Amniotic epithelial cell (primary cell): ENCODE results near the gene WRAP73.
"Not testable (repeated sequence)": the region's sequence is repeated elsewhere in the genome, so short reads cannot be mapped to it uniquely, and the experiment has no call there.

Source experiments
- DNase-seq: peaks from one replicate; pipeline ENCODE4 v3.0.0-alpha.2; 2010; ENCODE audit warnings: low read depth

WRAP73 gene

DNA sequence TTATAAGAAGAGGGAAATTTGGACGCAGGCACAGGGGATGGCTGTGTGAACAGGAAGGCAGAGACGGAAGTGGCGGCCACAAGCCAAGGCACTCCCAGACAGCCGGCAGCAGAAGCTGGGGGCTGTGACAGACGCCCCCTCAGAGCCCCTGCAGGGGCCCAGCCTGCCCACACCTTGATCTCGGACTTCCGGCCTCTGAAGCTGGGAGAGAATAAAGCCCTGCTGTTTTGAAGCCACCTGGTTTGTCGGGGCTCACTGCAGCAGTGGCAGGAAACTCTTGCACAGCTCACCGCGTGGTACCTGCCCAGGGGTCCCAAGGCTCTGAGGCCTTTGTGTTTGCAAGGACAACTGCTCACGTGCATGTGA is 52.3 kb downstream of the WRAP73 start:
- no peak for DNase-seq

- DNase-seq = no peak
Measured at GRCh38 chr1:3596663-3597598, 53.0 kb downstream of the WRAP73 start.

GRCh38 chr1:3595949-3596348 is 54.0 kb downstream of the WRAP73 start:
- DNase-seq = no peak

- no peak for DNase-seq
Measured at GRCh38 chr1:3594706-3595377, 55.1 kb downstream of the WRAP73 start.

DNA sequence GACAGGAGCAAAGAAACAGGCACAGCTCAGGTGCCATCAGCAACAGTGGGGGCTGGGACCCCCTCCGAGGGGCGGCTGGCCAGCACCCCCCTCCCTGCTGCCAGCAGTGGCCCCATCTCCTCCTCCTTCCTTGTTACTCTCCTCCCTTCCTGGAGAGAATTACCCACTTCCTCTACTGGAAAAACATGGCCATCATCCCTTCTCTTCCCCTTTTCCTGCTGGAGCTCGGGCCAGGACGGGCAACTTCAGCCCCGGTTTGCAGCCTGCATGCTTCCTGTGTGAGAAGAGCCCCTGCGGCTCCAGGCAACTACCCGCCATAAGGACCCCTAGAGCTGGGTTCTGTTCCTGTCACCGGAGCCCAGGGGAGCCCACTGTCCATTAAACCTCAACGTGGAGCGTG is 56.2 kb downstream of the WRAP73 start:
- DNase-seq = no peak

DNA sequence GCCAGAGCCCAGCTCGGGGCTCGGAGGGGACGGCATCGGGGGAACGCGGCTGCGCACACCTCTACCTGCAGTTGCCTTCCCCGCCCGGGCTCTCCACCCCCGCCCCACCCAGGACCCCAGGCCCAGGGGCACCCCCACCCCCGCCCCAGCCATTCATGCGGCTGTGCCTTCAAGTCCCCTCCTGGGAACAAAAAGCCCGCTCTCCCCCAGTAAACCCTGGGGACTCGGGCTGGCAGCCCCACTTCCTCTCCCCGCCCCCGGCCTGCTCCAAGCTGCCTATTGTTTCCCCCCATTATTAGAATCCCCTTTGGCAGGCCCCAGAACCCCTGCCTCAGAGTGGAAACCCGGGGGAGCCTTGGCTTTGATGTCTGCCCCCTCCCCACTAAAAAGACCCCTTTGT is 56.6 kb downstream of the WRAP73 start:
- no peak for DNase-seq

DNA sequence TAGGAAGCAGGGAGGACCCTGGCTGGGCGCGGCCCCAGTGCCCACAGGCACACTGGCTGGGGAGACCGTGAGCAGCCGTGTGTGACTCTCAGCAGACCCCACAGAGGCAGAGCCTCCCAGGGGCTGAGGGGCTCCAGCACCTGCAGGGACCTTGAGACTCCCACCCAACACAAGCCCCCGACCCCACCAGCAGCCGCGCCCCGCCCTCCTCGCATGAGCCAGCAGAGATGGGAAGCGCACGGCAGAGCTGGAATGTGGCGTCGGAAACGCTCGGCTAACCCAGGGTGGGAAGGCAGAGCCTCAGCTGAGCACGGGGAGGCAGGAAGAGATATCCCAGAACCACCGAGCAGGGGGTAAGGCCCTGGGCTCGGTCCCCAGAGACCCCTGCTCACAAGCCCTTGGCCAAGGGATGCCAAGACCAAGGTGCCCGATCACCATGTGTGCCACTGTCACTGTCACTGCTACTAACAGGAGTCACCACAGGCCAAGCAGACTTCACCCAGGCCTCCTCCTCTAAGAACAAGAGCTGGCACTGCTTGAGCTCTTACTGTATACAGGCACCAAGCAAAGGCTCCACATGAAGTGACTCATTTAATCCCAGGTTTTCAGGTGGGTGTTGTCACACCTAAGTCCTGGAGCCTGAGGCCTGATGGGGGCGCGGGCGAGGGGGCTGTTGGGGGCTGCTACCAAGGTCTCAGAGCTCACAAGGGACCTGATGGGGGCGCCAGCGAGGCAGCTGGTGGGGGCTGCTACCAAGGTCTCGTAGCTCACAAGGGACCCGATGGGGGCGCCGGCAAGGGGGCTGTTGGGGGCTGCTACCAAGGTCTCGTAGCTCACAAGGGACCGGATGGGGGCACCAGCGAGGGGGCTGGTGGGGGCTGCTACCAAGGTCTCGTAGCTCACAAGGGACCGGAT is 58.7 kb downstream of the WRAP73 start:
- no peak for DNase-seq

- DNase-seq = no peak
Measured at GRCh38 chr1:3590139-3590763, 59.7 kb downstream of the WRAP73 start.

- DNase-seq = no peak
Measured at GRCh38 chr1:3588395-3588794, 61.5 kb downstream of the WRAP73 start.

GRCh38 chr1:3586986-3587759 is 62.7 kb downstream of the WRAP73 start:
- no peak for DNase-seq

DNA sequence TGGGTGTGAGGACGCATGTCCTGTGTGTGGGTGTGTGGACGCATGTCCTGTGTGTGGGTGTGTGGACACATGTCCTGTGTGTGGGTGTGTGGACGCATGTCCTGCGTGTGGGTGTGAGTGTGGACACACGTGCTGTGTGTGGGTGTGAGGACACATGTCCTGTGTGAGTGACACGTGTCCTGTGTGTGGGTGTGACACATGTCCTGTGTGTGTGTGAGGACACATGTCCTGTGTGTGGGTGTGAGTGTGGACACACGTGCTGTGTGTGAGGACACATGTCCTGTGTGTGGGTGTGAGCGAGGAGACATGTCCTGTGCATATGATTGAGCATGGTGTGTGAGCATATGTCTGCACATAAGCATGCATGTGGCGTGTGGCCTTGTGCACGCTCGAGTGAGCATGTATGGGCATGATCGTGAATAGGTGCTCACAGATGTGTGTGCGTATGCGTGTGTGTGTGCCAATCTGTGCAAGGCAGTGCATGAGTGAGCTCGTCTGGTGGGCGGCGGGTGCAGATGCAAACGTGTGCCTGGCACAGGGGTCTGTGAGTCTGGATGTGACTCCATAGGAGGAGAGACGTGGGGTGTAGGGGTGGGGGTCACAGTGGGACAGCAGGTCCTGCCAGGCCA is 63.8 kb downstream of the WRAP73 start:
- no peak for DNase-seq

DNA sequence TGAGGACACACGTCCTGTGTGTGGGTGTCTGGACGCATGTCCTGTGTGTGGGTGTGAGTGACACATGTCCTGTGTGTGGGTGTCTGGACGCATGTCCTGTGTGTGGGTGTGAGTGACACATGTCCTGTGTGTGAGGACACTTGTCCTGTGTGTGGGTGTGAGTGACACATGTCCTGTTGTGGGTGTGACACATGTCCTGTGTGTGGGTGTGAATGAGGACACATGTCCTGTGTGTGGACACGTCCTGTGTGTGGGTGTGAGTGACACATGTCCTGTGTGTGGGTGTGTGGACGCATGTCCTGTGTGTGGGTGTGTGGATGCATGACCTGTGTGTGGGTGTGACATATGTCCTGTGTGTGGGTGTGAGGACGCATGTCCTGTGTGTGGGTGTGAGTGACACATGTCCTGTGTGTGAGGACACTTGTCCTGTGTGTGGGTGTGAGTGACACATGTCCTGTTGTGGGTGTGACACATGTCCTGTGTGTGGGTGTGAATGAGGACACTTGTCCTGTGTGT is 64.5 kb downstream of the WRAP73 start:
- not testable (repeated sequence) for DNase-seq

DNA sequence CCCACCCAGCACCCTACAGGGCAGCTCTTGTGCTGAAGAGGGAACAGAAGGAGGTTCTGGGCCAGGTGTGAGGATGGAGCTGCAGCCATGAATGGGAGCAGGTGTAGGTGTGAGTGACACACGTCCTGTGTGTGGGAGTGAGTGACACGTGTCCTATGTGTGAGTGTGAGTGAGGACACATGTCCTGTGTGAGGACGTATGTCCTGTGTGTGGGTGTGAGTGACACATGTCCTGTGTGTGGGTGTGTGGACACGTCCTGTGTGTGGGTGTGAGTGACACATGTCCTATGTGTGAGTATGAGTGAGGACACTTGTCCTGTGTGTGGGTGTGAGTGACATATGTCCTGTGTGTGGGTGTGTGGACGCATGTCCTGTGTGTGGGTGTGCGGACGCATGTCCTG is 65.0 kb downstream of the WRAP73 start:
- no peak for DNase-seq

DNA sequence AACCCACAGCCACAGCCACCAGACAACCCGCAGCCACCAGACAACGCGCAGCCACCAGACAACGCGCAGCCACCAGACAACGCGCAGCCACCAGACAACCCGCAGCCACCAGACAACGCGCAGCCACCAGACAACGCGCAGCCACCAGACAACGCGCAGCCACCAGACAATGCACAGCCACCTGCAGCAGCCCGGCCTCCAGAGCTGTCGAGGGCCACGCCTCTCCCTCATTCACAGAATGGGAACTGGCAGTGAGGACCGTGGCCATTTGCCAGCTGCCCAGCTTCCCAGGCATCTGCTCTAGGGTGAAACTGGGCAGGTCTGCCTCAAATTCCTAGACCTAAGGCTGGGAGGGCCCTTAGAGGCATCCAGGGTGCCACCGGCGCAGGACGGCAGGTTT is 66.2 kb downstream of the WRAP73 start:
- DNase-seq = not testable (repeated sequence)

GRCh38 chr1:3581296-3582036 is 68.4 kb downstream of the WRAP73 start:
- DNase-seq = no peak
